ENCODE measurements around the gene PIP5K1C. TPM values are rescaled to one million over a fixed set of nuclear protein-coding genes. Genes with fewer than 3 reads are reported as not detected.

The PIP5K1C gene
- total RNA-seq, 6 experiments from 2014 or later: 73.8 to 95.6 (median 78.7) TPM

DNA sequence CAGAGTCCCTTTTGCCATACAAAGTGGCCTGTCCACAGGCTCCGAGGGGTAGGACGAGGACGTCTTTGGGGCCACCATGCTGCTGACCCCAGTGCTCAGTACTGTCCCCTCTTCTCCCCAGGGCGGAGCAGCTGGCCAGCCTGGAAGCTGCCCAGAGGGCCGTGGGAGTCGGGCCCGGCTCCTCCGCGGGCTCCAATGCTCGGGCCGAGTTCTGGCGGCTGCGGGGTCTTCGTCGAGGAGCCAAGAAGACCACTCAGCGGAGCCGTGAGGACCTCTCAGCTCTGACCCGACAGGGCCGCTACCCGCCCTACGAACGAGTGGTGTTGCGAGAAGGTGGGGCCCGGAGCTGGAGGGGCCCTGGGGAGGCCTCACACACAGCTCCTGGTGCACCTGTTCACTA is 40.2 kb upstream of the PIP5K1C start:
- H3K36me3 Mint-ChIP-seq (ENCODE audit: low read depth): no peaks in the 10 kb centered on the region
- DNase-seq: no peak

DNA sequence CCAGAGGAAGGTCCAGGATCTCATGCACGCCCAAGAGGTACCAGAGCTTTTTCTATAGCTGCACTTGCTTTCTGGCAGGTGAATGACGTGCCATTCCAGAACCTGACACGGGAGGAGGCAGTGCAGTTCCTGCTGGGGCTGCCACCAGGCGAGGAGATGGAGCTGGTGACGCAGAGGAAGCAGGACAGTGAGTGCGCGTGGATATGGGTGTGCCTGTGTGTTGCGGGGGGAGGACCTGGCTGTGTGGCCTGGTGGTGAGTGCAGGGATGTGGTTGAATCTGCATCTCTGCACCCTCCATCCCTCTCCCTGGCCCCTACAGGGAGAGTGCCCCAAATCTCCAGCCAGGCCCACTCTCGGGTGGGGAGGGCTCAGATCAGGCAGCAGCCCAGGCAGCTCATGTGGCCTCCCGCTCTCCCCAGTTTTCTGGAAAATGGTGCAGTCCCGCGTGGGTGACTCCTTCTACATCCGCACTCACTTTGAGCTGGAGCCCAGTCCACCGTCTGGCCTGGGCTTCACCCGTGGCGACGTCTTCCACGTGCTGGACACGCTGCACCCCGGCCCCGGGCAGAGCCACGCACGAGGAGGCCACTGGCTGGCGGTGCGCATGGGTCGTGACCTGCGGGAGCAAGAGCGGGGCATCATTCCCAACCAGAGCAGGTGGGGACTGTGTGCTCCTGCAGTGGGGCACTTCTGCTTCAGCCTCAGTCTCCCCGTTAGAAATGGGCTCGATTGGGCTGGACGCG is 38.4 kb upstream of the PIP5K1C start:
- Mint-ChIP-seq H3K27me3 (ENCODE audit: insufficient read depth) (peaks cover 21% of the 10 kb centered on the region), H3K27ac (no peak overlapping the region), H3K4me3 (no peak overlapping the region), H3K9me3 (no peaks in the 10 kb centered on the region), H3K36me3 (ENCODE audit: low read depth) (no peaks in the 10 kb centered on the region), H3K4me1 (ENCODE audit: low read depth) (peaks cover 9% of the 10 kb centered on the region)
- no peak for DNase-seq
- TF ChIP-seq, protein P1, sequence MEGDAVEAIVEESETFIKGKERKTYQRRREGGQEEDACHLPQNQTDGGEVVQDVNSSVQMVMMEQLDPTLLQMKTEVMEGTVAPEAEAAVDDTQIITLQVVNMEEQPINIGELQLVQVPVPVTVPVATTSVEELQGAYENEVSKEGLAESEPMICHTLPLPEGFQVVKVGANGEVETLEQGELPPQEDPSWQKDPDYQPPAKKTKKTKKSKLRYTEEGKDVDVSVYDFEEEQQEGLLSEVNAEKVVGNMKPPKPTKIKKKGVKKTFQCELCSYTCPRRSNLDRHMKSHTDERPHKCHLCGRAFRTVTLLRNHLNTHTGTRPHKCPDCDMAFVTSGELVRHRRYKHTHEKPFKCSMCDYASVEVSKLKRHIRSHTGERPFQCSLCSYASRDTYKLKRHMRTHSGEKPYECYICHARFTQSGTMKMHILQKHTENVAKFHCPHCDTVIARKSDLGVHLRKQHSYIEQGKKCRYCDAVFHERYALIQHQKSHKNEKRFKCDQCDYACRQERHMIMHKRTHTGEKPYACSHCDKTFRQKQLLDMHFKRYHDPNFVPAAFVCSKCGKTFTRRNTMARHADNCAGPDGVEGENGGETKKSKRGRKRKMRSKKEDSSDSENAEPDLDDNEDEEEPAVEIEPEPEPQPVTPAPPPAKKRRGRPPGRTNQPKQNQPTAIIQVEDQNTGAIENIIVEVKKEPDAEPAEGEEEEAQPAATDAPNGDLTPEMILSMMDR (IDR thresholded peaks at IDR 0.05): no peak

More for the DNA sequence above, 40.2 kb upstream of the PIP5K1C start:
- H3K27ac Mint-ChIP-seq: no peak overlapping the region
- H3K9me3 Mint-ChIP-seq: no peaks in the 10 kb centered on the region
- H3K4me1 Mint-ChIP-seq (ENCODE audit: low read depth): peaks cover 9% of the 10 kb centered on the region
- TF ChIP-seq, protein P1 (IDR thresholded peaks at IDR 0.05): no peak
- H3K4me3 Mint-ChIP-seq: no peak overlapping the region
- H3K27me3 Mint-ChIP-seq (ENCODE audit: insufficient read depth): peaks cover 15% of the 10 kb centered on the region

DNA sequence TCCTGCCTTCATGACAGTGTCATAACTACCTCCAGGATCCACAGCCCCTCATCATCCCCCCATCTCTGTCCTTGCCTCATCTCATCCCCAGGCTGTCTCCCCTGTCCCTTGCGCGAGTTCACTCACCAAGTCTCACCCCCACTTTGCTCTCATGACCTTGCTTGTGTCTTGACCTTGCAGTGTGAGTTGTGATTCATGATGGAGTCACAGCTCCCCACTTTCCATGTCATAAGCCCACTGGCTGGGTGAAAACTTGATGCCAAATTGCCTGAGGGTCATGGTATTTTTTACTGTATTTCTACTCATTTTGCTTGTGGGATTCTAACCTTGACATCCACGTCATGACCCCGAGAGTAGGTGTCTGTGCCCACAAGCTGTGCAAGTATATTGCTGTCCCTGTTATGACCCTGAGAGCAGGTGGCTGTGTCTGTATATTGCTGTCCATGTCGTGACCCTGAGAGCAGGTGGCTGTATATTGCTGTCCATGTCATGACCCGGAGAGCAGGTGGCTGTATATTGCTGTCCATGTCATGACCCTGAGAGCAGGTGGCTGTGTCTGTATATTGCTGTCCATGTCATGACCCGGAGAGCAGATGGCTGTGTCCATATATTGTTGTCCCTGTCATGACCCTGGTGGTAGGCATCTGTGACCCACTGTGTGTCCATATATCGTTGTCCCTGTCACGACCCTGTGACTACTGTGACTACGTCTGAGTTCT is 37.4 kb upstream of the PIP5K1C start:
- no peak overlapping the region for H3K4me3 Mint-ChIP-seq
- H3K36me3 Mint-ChIP-seq (ENCODE audit: low read depth): no peaks in the 10 kb centered on the region
- TF ChIP-seq, protein P1 (IDR thresholded peaks at IDR 0.05): no peak
- H3K4me1 Mint-ChIP-seq (ENCODE audit: low read depth): peaks cover 9% of the 10 kb centered on the region
- peaks cover 21% of the 10 kb centered on the region for H3K27me3 Mint-ChIP-seq (ENCODE audit: insufficient read depth)
- no peak overlapping the region for H3K27ac Mint-ChIP-seq
- no peaks in the 10 kb centered on the region for H3K9me3 Mint-ChIP-seq
- no peak for DNase-seq

- TF ChIP-seq, protein P1 (IDR thresholded peaks at IDR 0.05): no peak
- Mint-ChIP-seq H3K27me3 (ENCODE audit: insufficient read depth) (peaks cover 18% of the 10 kb centered on the region), H3K9me3 (no peaks in the 10 kb centered on the region), H3K4me1 (ENCODE audit: low read depth) (peaks cover 9% of the 10 kb centered on the region), H3K36me3 (ENCODE audit: low read depth) (no peaks in the 10 kb centered on the region), H3K27ac (no peak overlapping the region), H3K4me3 (no peak overlapping the region)
- DNase-seq: no peak
These were observed 35.9 kb upstream of the PIP5K1C start for GRCh38 chr19:3736106-3736724.

GRCh38 chr19:3734310-3734600 is 34.0 kb upstream of the PIP5K1C start:
- no peak for DNase-seq
- Mint-ChIP-seq H3K4me1 (ENCODE audit: low read depth) (peaks cover 9% of the 10 kb centered on the region), H3K4me3 (no peak overlapping the region), H3K9me3 (no peaks in the 10 kb centered on the region), H3K27me3 (ENCODE audit: insufficient read depth) (peaks cover 20% of the 10 kb centered on the region), H3K27ac (no peak overlapping the region), H3K36me3 (ENCODE audit: low read depth) (no peaks in the 10 kb centered on the region)
- TF ChIP-seq, protein P1 (IDR thresholded peaks at IDR 0.05): no peak
